ENCODE data around the gene FNDC10.
"Not testable (repeated sequence)": the region's sequence is repeated elsewhere in the genome, so short reads cannot be mapped to it uniquely, and the experiment has no call there.

Gene FNDC10

GRCh38 chr1:1564268-1564667 lies 35.7 kb downstream of the FNDC10 start:
- DNase-seq, result peak; percentile 40

GRCh38 chr1:1563688-1564087 lies 36.2 kb downstream of the FNDC10 start:
- DNase-seq, result no peak

- no peak for DNase-seq
Measured at GRCh38 chr1:1562556-1563195, 37.3 kb downstream of the FNDC10 start.

GRCh38 chr1:1561801-1562470 lies 38.0 kb downstream of the FNDC10 start:
- DNase-seq, result no peak

GRCh38 chr1:1560178-1560577 lies 39.8 kb downstream of the FNDC10 start:
- no peak for DNase-seq

- no peak for DNase-seq
Measured at GRCh38 chr1:1559066-1559465, 40.9 kb downstream of the FNDC10 start.

- DNase-seq, result no peak
Measured at GRCh38 chr1:1558591-1558990, 41.3 kb downstream of the FNDC10 start.

- not testable (repeated sequence) for DNase-seq
Measured at GRCh38 chr1:1557688-1558087, 42.2 kb downstream of the FNDC10 start.

GRCh38 chr1:1556961-1557360 lies 43.0 kb downstream of the FNDC10 start:
- not testable (repeated sequence) for DNase-seq

GRCh38 chr1:1556505-1556904 lies 43.4 kb downstream of the FNDC10 start:
- DNase-seq, result no peak

- DNase-seq, result no peak
Measured at GRCh38 chr1:1554926-1555915, 44.7 kb downstream of the FNDC10 start.

- DNase-seq, result no peak
Measured at GRCh38 chr1:1554550-1554925, 45.4 kb downstream of the FNDC10 start.

- DNase-seq, result no peak
Measured at GRCh38 chr1:1553821-1554494, 46.0 kb downstream of the FNDC10 start.

- no peak for DNase-seq
Measured at GRCh38 chr1:1552263-1552639, 47.7 kb downstream of the FNDC10 start.

GRCh38 chr1:1551524-1552262 lies 48.2 kb downstream of the FNDC10 start:
- DNase-seq, result no peak

- DNase-seq, result peak; percentile 49
Measured at GRCh38 chr1:1550591-1551432, 49.1 kb downstream of the FNDC10 start.

- DNase-seq, result no peak
Measured at GRCh38 chr1:1550087-1550486, 49.8 kb downstream of the FNDC10 start.

- no peak for DNase-seq
Measured at GRCh38 chr1:1548591-1548990, 51.3 kb downstream of the FNDC10 start.
